ENCODE results near the gene RALGPS1. TPM values are rescaled to one million over a fixed set of nuclear protein-coding genes. Genes with fewer than 3 reads are reported as not detected.
A peak's percentile ranks its signal among the peaks of the same experiment; 100 is the strongest.

RALGPS1 gene
- polyA plus RNA-seq, 3 donors: 0.60 to 4.6 (median 1.3) TPM

DNA sequence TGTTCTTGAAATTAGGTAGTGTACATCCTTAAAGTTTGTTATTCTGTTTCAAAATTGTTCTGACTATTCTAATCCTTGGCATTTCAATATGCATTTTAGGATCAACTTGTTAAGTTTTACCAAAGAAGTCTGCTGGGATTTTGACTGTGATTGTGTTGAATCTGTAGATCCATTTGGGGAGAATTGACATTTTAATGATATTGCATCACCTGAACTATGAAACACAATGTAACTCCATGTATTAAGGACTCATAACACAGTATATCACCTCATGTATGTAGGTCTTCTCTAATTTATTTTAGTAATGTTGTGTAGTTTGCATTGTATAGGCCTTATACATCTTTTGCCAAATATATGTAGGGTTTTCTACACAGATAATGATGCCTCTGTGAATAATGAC lies 77.8 kb downstream of the RALGPS1 start:
- TF ChIP-seq, protein P1, sequence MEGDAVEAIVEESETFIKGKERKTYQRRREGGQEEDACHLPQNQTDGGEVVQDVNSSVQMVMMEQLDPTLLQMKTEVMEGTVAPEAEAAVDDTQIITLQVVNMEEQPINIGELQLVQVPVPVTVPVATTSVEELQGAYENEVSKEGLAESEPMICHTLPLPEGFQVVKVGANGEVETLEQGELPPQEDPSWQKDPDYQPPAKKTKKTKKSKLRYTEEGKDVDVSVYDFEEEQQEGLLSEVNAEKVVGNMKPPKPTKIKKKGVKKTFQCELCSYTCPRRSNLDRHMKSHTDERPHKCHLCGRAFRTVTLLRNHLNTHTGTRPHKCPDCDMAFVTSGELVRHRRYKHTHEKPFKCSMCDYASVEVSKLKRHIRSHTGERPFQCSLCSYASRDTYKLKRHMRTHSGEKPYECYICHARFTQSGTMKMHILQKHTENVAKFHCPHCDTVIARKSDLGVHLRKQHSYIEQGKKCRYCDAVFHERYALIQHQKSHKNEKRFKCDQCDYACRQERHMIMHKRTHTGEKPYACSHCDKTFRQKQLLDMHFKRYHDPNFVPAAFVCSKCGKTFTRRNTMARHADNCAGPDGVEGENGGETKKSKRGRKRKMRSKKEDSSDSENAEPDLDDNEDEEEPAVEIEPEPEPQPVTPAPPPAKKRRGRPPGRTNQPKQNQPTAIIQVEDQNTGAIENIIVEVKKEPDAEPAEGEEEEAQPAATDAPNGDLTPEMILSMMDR (IDR thresholded peaks at IDR 0.05): no peak
- H3K36me3 ChIP-seq (replicated peaks in 1 of 2; ENCODE audit: control insufficient read depth in 1 of 2, insufficient read depth in 2 of 2, low read length in 2 of 2): no peaks in the 10 kb centered on the region
- no peak overlapping the region for H3K27ac ChIP-seq (ENCODE audit: low read depth in 1 of 2, low read length in 2 of 2)
- peaks cover 3% of the 10 kb centered on the region for H4K20me1 ChIP-seq (ENCODE audit: insufficient read depth, low read length)
- Mint-ChIP-seq H3K27ac (no peak overlapping the region), H3K4me1 (no peaks in the 10 kb centered on the region), H3K36me3 (peaks cover 30 to 31% of the 10 kb centered on the region in 2 donors), H3K27me3 (ENCODE audit: low read depth in 3 of 3) (peaks cover 73 to 86% (median 75%) of the 10 kb centered on the region in 3 donors), H3K4me3 (peak overlapping the region in 1 of 2 donors; percentile 53), H3K9me3 (peaks cover 21 to 53% (median 36%) of the 10 kb centered on the region in 7 donors)
- H3K27me3 ChIP-seq (ENCODE audit: control insufficient read depth in 2 of 2, insufficient read depth in 2 of 2, low read length in 2 of 2): peaks cover 54 to 65% of the 10 kb centered on the region in 2 donors
- peaks cover 4 to 59% of the 10 kb centered on the region in 2 donors for H3K9me3 ChIP-seq (replicated peaks in 1 of 2; ENCODE audit: control insufficient read depth in 1 of 2, insufficient read depth in 1 of 2, low read length in 2 of 2)
- intact Hi-C loops (cut with micrococcal nuclease): no loop called here
- no peak for DNase-seq
- no peak overlapping the region for H3K9ac ChIP-seq (ENCODE audit: insufficient read depth, low read length, poor library complexity, severe bottlenecking)
- no peak overlapping the region for H2AFZ ChIP-seq (ENCODE audit: insufficient read depth, low read depth, low read length, poor library complexity, severe bottlenecking)
- no peaks in the 10 kb centered on the region for H3K79me2 ChIP-seq (ENCODE audit: insufficient read depth, low read length)
- no peak overlapping the region for H3K4me3 ChIP-seq (replicated peaks in 1 of 3; ENCODE audit: low read depth in 2 of 3, low read length in 3 of 3)
- H3K4me1 ChIP-seq (ENCODE audit: control insufficient read depth in 1 of 2, insufficient read depth in 2 of 2, low read length in 2 of 2): peaks cover 0 to 1% of the 10 kb centered on the region in 2 donors
- no peak overlapping the region for H3K4me2 ChIP-seq (replicated peaks; ENCODE audit: extremely low read depth, low read length, poor library complexity, severe bottlenecking)

DNA sequence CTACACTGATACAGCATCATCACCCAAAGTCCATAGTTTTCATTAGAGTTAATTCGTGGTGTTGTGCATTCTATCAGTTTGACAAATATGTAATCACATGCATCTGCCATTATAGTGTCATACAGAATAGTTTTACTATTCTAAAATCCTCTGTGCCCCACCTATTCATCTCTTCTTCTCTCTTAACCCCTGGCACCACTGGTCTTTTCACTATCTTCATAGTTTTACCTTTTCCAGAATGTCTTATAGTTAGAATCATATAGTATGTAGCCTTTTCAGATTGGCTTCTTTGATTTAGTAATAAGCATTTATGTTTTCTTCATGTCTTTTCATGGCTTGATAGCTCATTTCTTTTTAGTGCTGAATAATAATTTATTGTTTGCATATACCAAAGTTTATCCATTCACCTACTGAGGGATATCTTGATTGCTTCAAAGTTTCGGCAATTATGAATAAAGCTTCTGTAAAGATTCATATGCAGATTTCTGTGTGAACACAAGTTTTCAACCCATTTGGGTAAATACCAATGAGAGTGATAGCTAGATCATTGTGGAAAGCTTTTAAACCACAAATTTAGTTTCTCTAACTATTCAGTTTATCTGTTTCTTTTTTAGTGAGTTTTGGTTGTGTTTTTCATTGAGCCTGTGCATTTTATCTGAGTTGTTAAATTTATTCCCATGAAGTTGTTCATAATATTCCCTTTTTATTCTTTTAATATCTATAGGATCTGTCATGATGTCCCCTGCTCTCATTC lies 84.9 kb downstream of the RALGPS1 start:
- H3K4me1 ChIP-seq (ENCODE audit: control insufficient read depth in 1 of 2, insufficient read depth in 2 of 2, low read length in 2 of 2): no peaks in the 10 kb centered on the region

More for the DNA sequence above, 84.9 kb downstream of the RALGPS1 start:
- Mint-ChIP-seq H3K4me3 (no peak overlapping the region), H3K4me1 (no peaks in the 10 kb centered on the region), H3K9me3 (peaks cover 4 to 22% (median 12%) of the 10 kb centered on the region in 7 donors), H3K27ac (no peak overlapping the region), H3K36me3 (no peaks in the 10 kb centered on the region), H3K27me3 (ENCODE audit: low read depth in 3 of 3) (peaks cover 23 to 45% (median 26%) of the 10 kb centered on the region in 3 donors)
- DNase-seq: no peak
- H3K27me3 ChIP-seq (ENCODE audit: control insufficient read depth in 2 of 2, insufficient read depth in 2 of 2, low read length in 2 of 2): peaks cover 7 to 9% of the 10 kb centered on the region in 2 donors
- H3K27ac ChIP-seq (ENCODE audit: low read depth in 1 of 2, low read length in 2 of 2): no peak overlapping the region
- no peak overlapping the region for H3K4me2 ChIP-seq (replicated peaks; ENCODE audit: extremely low read depth, low read length, poor library complexity, severe bottlenecking)
- no peaks in the 10 kb centered on the region for H3K36me3 ChIP-seq (replicated peaks in 1 of 2; ENCODE audit: control insufficient read depth in 1 of 2, insufficient read depth in 2 of 2, low read length in 2 of 2)
- H2AFZ ChIP-seq (ENCODE audit: insufficient read depth, low read depth, low read length, poor library complexity, severe bottlenecking): no peak overlapping the region
- no peaks in the 10 kb centered on the region for H3K79me2 ChIP-seq (ENCODE audit: insufficient read depth, low read length)
- intact Hi-C loops (cut with micrococcal nuclease): no loop called here
- no peaks in the 10 kb centered on the region for H4K20me1 ChIP-seq (ENCODE audit: insufficient read depth, low read length)
- WGBS (ENCODE audit: insufficient coverage): no CpG with 5 or more reads among the region's 2 CpGs
- TF ChIP-seq, protein P1 (IDR thresholded peaks at IDR 0.05): no peak
- no peaks in the 10 kb centered on the region for H3K9me3 ChIP-seq (replicated peaks in 1 of 2; ENCODE audit: control insufficient read depth in 1 of 2, insufficient read depth in 1 of 2, low read length in 2 of 2)
- H3K9ac ChIP-seq (ENCODE audit: insufficient read depth, low read length, poor library complexity, severe bottlenecking): no peak overlapping the region
- no peak overlapping the region for H3K4me3 ChIP-seq (replicated peaks in 1 of 3; ENCODE audit: low read depth in 2 of 3, low read length in 3 of 3)

All from CD14-positive monocyte (primary cell).